GM12891 (cell line): Measurements from ENCODE around the gene THADA.

Experiments used
- DNase-seq: peaks from one replicate; pipeline ENCODE4 v3.0.0; 2011; ENCODE audit warnings: low spot score; ENCODE audit not compliant: insufficient read length
- FAIRE-seq: peaks from 2 replicates; lab custom pipeline; 2011; peaks lifted over from hg19 to GRCh38; lab: Jason Lieb, UNC
- PAX5 ChIP-seq: IDR thresholded peaks from 2 replicates; pipeline ENCODE4 v1.6.1; 2011; ENCODE audit warnings: low read length, moderate library complexity, mild to moderate bottlenecking; ENCODE audit not compliant: insufficient read depth, severe bottlenecking
- POLR2A ChIP-seq: IDR thresholded peaks from 2 replicates; pipeline ENCODE4 v1.6.1; 2011; ENCODE audit warnings: low read depth, low read length, control low read depth
- POLR2AphosphoS5 ChIP-seq: IDR thresholded peaks from 2 replicates; pipeline ENCODE4 v1.6.1; 2011; ENCODE audit warnings: low read depth, low read length, control low read depth
- POU2F2 ChIP-seq: IDR thresholded peaks from 2 replicates; pipeline ENCODE4 v1.6.1; 2011; ENCODE audit warnings: low read depth, mild to moderate bottlenecking, control low read depth, low read length, moderate library complexity
- SPI1 ChIP-seq: IDR thresholded peaks from 2 replicates; pipeline ENCODE4 v1.6.1; 2011; ENCODE audit warnings: low read depth, low read length, control low read depth
- TAF1 ChIP-seq: IDR thresholded peaks from 2 replicates; pipeline ENCODE4 v1.6.1; 2011; ENCODE audit warnings: low read depth, low read length, control low read depth

THADA gene

GRCh38 chr2:43511199-43511598, 84.6 kb downstream of the THADA start:
- DNase-seq (no peak), FAIRE-seq (no peak)
- no peak for TF ChIP-seq POLR2A
- no peak for TF ChIP-seq TAF1
- no peak for TF ChIP-seq POU2F2
- TF ChIP-seq POLR2AphosphoS5 = no peak
- TF ChIP-seq PAX5 = no peak
- no peak for TF ChIP-seq SPI1

- TF ChIP-seq POLR2AphosphoS5 (no peak), SPI1 (no peak), PAX5 (no peak), TAF1 (no peak), POLR2A (no peak), POU2F2 (no peak)
- no peak for DNase-seq
- FAIRE-seq = no peak
Observed at GRCh38 chr2:43509886-43510285, 86.0 kb downstream of the THADA start.

- FAIRE-seq = peak; percentile 65
- no peak for TF ChIP-seq TAF1
- no peak for TF ChIP-seq POLR2A
- no peak for TF ChIP-seq PAX5
- TF ChIP-seq POU2F2 = no peak
- TF ChIP-seq POLR2AphosphoS5 = no peak
- no peak for TF ChIP-seq SPI1
- DNase-seq = no peak
Observed at GRCh38 chr2:43508209-43508608, 87.6 kb downstream of the THADA start.

- no peak for DNase-seq
- FAIRE-seq = peak; percentile 52
- TF ChIP-seq TAF1 = no peak
- TF ChIP-seq POU2F2 = no peak
- no peak for TF ChIP-seq SPI1
Observed at GRCh38 chr2:43507137-43507536, 88.7 kb downstream of the THADA start.

DNA sequence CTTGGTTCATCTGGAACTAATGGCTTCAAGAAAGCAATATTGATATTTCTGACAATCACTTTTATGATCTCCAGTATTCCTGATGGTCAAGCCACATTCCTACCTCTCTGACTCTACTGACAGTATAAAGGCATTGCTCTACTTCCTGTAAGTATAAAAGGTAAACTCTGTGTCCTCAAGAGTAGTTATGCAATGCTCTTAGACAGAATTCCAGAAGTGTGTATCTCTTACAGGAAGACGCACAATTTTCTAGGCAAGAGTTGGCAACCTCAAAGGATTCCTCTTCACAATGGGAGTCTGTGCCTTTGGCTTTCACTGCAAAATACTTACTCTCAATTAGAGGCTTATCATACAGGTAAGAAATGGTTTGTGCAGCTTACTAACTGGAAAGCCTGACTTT, 100.1 kb downstream of the THADA start:
- TF ChIP-seq TAF1 = no peak
- no peak for TF ChIP-seq POLR2A
- no peak for TF ChIP-seq SPI1
- no peak for TF ChIP-seq POU2F2
- no peak for TF ChIP-seq PAX5
- no peak for TF ChIP-seq POLR2AphosphoS5
- DNase-seq (no peak), FAIRE-seq (peak; percentile 40)

GRCh38 chr2:43493954-43494353, 101.9 kb downstream of the THADA start:
- FAIRE-seq = peak; percentile 47
- no peak for DNase-seq
- TF ChIP-seq PAX5 (no peak), SPI1 (peak; percentile 39)

- DNase-seq = no peak
- TF ChIP-seq PAX5 = no peak
- TF ChIP-seq POLR2AphosphoS5 = no peak
- no peak for TF ChIP-seq SPI1
- no peak for TF ChIP-seq POU2F2
- no peak for TF ChIP-seq TAF1
- no peak for TF ChIP-seq POLR2A
- FAIRE-seq = no peak
Observed at GRCh38 chr2:43491065-43491639, 104.7 kb downstream of the THADA start.

DNA sequence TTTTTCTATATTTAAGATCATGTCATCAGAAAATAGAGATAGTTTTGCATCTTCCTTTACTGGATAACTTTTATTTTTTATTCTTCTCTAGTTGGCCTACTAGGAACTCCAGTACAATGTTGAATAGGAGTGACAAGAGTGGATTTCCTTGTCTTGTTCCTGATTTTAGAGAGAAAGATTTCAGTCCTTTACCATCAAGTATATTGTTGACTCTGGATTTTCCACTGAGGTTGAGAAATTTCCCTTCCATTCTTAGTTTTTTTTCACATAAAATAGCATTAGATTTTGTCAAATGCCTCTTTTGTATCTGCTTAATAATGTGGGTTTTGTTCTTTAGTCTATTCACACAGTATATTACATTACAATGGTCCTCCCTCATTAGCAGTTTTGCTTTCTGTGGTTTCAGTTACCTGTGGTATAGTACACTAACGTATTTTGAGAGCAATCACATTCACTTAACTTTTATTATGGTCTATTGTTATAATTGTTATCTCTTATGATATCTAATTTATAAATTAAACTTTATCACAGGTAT, 105.5 kb downstream of the THADA start:
- no peak for FAIRE-seq
- no peak for DNase-seq
- TF ChIP-seq TAF1 (no peak), POLR2AphosphoS5 (no peak), POLR2A (no peak), POU2F2 (no peak), PAX5 (no peak), SPI1 (no peak)

DNA sequence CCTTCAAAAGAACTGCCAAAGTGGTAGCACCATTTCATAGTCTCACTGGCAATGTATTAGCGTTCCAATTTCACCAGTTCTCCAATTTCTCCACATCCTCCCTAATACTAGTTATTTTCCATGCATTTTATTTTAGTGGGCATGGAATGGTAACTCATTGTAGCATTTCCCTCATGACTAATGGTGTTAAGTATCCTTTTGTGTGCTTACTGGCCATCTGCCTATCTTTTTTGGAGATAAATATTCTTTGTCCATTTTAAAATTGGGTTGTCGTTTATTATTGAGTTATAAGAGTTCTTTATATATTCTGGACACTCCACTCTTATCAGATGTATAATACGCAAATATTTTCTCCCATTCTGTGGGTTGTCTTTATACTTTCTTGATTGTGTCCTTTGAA, 107.1 kb downstream of the THADA start:
- FAIRE-seq (no peak), DNase-seq (no peak)
- TF ChIP-seq PAX5 (no peak), POU2F2 (no peak), POLR2AphosphoS5 (no peak), TAF1 (no peak), SPI1 (no peak), POLR2A (no peak)

DNA sequence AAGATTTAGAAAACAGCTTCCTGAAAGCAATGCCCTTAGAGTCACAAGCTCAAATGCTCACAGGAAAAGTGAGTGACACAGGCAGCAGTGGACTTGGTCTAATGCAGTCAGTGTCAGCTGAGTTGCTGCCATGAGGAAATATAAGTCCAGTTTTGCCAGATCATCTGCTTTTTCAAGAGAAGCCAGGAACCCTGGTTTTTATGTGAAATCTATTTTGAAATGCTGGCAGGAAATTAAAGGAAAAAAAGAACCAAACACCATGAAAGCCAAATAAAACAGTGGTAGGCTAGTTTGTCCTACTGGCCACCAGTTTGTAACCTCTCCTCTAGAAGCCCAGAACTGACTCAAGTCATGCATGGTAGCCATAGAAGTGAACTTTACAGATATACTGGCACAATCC, 109.2 kb downstream of the THADA start:
- DNase-seq = no peak
- TF ChIP-seq POLR2A (no peak), POU2F2 (no peak), PAX5 (no peak), SPI1 (no peak), POLR2AphosphoS5 (no peak), TAF1 (no peak)
- FAIRE-seq = no peak
